T follicular helper cell (primary cell): ENCODE measurements around the gene ARHGDIB.

ENCODE experiments used
- DNase-seq: peaks from one replicate; pipeline ENCODE4 v3.0.0-alpha.2; 2020; ENCODE audit warnings: low read depth

ARHGDIB gene

DNA sequence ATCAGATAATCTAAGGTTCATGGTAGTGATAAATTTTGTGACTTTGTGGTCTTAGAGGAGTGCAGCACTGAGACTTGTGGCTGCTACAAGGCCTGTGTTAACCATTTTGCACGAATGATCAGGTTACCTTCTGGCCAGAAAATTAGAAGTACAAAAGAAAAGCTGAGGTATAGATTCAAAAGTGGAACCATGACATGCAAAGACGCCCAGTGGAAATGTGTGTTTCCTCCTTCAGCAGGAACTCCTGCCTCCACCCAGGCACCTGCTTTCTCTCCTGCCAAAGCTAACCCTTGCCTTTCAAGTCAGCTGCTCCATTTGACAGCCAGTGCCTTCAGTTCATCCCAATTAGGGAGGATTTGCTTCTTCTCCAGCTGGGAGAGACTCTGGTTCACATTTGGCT, 21.6 kb upstream of the ARHGDIB start:
- no peak for DNase-seq

DNA sequence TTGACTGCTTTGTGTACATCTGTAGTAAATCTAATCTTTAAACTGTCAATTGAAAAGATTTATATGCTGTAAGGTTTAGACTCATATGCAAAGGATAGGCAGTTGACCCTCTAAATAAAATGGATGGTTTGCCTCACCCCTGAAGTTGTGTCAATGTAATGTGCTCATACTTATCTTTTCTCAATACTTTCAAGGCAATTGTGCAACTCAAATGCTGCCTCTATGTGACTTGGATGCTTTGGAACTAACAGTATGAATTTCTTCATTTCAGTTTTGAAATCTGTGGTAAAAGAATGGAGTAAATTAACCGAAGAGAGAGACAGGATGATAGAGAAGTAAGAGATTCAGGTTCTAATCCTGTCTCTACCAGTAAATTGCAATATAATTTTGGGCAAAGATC, 21.2 kb upstream of the ARHGDIB start:
- no peak for DNase-seq

DNA sequence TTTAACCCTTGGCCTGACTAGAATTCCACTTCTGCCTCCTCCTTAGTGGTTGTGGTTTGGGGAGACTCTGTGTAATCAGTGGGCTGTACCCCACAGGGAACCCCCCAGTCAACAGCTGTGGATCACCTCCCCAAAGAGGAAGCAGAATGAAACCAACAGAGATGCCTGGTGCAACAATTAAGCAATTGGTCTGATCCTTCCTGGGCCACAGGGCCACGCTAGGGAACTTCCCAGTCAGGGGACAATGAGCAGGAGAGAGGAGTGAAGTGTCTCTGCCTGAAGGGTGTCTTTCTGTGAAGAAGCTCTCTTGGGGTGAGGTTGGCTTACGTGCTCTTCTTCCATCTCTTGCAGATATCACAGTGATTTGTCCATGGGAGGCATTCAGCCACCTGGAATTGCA, 19.6 kb upstream of the ARHGDIB start:
- no peak for DNase-seq

DNA sequence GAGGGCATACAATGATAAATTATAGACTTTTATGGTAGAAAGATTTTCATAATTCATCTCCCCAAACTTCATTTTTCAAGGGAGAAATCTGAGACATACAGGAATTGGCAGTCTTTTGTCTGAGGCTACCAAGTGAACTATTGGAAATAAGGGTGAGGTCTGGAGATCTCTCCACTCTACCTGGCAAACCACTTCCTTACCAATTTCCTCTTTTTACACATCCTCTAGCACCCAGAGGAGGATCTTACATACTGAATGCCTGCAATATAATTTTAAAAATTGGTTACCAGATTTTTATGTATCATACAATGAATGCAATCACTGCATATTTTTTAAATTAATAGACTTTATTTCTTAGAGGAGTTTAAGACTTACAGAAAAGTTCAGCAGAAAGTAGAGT, 18.1 kb upstream of the ARHGDIB start:
- no peak for DNase-seq

DNA sequence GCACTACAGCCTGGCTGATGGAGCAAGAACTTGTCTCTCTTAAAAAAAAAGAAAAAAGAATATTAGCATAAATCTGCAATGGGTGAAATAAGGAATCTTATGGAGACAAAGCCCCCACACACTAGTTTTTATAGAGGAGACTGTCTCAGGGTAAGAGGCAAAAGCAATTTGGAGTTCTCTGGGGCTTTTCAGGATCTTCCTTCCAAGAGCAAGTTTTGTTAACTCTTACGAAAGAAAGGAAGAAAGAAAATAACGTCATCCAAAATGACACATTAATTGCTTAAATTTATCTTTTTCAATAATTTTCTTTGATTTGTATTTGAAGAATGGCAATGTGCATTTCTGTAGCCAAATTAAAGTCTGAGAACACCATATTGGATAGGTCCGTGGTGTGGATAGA, 15.3 kb upstream of the ARHGDIB start:
- no peak for DNase-seq

DNA sequence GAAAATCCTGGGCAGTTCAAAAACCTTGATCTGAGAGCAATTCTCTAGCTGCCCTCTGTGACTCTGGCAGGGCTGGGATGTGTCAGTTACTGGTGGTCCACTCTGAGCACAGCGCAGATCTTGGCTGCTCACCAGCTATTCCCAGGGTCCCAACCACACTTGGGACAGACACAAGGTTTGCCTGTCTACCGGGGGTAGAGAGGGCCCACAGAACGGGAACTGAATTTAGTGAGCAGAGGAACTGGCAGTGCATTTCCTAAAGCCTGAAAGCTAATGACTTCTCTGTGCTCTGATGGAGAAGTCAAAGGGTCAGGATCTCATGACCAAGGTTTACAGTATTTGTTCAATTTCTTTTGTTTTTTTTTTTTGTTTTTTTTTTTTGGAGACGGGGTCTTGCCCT, 14.1 kb upstream of the ARHGDIB start:
- no peak for DNase-seq

GRCh38 chr12:14974633-14975032, 13.2 kb upstream of the ARHGDIB start:
- DNase-seq = no peak

GRCh38 chr12:14972816-14973215, 11.4 kb upstream of the ARHGDIB start, which contains the start of gene PDE6H:
Gene PDE6H, plus strand, starts transcription at chr12:14973042. Its CDS starts 4,971 bp downstream, at chr12:14978013.
- DNase-seq = no peak

DNA sequence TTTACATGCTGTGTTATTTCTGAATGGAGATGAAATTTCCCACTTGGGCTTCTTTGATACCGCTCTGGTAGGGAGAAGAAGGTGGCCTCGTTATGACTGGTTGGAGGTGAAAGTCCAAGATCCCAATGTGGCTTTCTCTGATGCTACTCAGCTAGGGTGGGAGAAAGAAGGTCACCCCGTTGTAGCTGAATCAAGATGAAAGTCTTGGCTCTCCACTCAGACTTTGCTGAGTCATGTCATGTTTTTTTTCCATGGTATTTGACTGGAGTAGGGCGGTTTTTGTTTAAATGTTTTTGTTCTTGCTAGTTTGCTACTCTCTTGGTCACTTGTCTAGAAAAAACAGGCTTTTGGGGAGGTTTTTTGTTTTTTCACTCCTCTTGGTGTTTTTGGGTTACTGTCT, 9.1 kb upstream of the ARHGDIB start:
- DNase-seq = no peak

- no peak for DNase-seq
These were observed 7.1 kb upstream of the ARHGDIB start for GRCh38 chr12:14968478-14968877.

DNA sequence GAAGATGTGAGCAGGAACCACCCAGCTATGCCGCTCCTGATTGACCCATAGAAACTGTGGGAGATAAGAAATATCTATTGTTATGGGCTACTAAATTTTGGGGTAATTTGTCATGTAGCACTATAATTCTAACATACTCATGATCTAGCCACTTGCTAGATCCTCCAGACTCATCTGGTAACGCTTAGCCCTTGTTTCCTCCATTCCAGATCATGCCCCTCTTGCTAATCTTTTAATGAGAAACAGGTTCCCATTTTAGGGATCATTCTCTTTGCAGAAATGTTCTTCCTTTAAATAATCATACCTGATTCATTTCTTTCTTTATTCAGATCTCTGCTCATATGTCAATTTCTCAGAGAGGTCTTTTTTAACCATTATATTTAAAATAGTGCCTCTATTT, 3.8 kb upstream of the ARHGDIB start:
- no peak for DNase-seq

DNA sequence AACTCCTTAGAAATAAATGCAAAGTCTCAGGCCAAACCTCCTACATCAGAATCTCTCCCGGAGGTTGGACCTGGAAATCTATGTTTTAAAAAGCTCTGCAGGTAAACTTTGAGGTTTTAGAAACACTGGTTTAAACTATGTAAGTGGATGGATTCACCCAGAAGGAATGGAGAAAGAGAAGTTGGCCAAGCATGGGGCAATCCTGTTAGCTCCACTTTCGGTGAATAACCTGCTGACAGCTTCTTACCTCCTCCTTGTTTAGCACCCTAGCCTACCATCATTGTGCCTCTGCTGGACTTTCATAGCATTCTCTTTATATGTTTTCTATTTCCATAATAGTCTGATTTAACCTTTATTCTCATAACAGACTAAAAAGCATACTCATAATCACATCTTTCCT, 3.0 kb upstream of the ARHGDIB start:
- DNase-seq = no peak

GRCh38 chr12:14963520-14963919, 2.1 kb upstream of the ARHGDIB start:
- no peak for DNase-seq

DNA sequence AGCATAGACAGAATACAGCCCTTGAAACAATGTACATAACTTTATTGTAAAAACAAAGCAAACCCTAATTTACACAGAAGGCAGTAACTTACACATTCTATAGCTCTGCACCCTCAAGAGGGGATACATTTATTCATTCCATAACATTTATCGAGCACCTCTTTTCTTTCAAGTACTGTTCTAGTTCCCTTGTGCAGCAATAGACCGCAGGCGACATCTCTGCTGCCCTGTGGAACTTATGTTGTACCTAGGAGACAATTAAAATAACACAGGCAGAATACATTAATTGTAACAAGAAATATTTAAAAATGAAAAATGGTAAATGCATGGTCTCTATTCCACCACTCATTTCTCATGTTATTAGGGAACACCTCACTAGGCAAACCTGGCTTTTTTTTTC, 1.4 kb upstream of the ARHGDIB start:
- no peak for DNase-seq

GRCh38 chr12:14962153-14962539, 745 bp upstream of the ARHGDIB start:
- DNase-seq = no peak

DNA sequence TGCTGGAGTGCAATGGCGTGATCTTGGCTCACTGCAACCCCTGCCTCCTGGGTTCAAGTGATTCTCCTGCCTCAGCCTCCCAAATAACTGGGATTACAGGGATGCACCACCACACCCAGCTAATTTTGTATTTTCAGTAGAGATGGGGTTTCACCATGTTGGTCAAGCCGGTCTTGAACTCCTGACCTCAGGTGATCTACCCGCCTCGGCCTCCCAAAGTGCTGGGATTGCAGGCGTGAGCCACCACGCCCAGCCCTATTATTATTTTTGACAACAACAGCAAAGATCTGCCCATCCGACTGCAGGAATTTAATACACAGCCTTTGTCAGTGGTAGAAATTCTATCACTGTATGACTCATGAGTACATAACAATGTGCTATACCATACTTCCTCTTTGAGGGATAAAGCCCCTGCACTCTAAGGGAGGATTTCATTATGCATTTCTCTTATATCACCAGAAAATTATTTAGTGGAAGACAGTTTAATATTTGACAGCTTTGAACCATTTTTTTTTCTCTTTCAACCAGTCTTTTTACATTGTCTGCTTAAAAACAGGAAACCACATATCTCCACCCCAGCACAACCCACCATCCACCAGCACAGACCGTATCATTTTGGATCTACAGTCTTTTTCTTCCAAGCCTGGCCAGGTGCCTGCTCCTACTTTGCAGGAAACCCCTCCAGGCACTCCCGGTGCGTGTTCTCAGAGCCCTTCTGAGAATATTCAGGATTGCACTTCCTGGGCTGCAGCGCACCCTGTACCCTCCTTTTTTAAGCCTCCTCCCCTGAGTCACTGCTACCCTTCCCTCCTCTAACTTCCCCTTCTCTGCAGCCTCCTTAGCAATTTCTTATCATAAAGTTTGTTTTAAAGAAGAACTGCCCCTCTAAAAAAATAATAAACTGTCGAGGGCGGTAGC, 594 bp downstream of the ARHGDIB start:
- DNase-seq = no peak

DNA sequence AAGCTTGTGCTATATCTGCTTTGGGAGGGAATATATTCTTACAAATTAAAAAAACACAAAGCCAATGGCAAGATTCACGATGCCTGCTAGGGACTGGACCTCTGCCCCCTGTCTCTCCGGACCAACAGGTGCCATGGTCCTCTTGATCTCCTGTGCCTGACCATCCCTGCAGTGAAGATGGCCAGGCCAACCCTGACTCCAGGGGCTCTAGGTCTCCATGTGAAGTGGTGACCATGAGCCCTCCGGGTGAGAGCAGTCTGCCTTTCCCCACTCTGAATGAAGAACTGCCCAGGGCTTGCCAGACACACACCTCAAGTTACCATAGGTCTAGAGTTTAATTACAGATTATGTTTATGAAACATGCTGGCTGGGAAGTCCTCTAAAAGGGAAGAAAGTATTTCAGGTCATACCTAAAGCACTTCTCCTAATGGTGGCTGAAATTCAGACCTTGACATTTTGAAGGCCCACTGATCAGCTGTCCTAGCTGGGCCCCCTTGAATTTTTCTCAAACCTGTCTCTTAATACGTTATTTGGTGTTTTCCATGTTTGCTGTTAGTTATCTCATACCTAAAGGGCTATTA, 1.4 kb downstream of the ARHGDIB start:
- no peak for DNase-seq

GRCh38 chr12:14959463-14959862, 1.9 kb downstream of the ARHGDIB start:
- DNase-seq = no peak

GRCh38 chr12:14959126-14959440, 2.3 kb downstream of the ARHGDIB start:
- no peak for DNase-seq

DNA sequence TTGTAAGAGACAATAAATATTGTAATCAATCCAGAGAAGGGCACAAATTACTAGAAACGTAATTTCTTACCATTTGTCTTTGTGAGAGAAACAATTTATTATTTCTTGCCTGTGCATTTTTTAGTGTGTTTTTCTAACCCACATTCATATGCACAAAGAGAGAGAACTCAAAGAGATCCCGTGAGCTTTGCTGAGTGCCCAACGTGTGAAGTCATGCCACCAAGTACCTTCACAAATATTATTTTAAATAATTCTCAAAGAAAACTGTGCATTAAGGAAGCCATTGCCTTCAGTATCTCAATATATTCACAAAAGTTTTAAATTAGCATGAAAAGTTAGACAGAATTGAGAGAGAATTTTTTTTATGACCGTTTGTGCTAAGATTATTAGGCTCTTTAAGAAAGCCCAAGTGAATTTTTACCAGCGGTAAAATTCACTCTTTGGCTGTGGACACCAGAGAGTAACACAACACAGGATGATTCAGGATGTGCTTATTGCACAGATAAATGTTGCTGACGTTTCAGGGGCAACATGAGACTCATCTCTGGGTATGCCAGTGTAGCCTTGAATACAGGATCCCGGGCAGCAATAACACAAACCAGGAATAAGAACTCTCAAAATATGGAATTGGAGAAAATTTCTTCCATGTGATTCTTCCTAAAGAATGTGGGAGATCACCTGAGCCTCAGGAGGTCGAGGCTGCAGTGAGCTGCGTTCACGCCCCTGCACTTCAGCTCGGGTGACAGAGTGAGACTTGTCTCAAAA, 2.9 kb downstream of the ARHGDIB start:
- DNase-seq = no peak

- DNase-seq = no peak
These were observed 3.7 kb downstream of the ARHGDIB start for GRCh38 chr12:14957551-14958168.

- no peak for DNase-seq
These were observed 4.5 kb downstream of the ARHGDIB start for GRCh38 chr12:14956905-14957304.
